GM23248 (cell line): ENCODE data around the gene PSMB11.

Experiments used
- EZH2 ChIP-seq: fragments of 200-600 bp; sonication (generic); IDR thresholded peaks from 2 replicates; pipeline ENCODE4 v1.6.1; 2018; ENCODE audit warnings: antibody characterized with exemption, mild to moderate bottlenecking; ENCODE audit not compliant: insufficient read depth, poor library complexity, severe bottlenecking
- EZH2phosphoT487 ChIP-seq: fragments of 200-600 bp; sonication (generic); IDR thresholded peaks from 2 replicates; pipeline ENCODE4 v1.6.1; 2018; ENCODE audit warnings: antibody characterized with exemption, moderate library complexity, mild to moderate bottlenecking, low read depth; ENCODE audit not compliant: insufficient read depth

DNA sequence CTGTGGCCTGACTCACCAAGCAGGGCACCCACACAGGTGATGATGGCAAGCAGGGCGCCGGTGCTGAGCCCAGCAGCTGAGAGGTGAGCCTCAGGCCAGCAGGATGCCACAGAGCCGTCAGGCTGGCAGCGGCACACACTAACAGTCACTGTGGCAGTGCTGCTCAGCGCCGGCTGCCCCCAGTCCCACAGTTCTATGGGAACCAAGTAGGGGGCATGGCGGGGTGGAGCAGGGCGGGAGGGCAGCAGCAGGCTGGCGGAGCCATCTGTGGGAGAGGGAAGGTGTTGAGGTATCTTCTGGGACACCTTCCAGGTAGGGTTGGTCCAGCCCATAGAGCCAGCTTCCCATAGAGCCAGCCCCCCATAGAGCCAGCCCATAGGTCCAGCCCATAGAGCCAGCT is 7.0 kb downstream of the PSMB11 start:
- TF ChIP-seq EZH2, result no peak
- no peak for TF ChIP-seq EZH2phosphoT487
